Central memory CD4-positive, alpha-beta T cell (primary cell): ENCODE data around the gene ALPK3.

ENCODE experiments used
- DNase-seq: peaks from one replicate; pipeline ENCODE4 v3.0.0; 2022

ALPK3 gene

GRCh38 chr15:84847382-84847781, 30.2 kb downstream of the ALPK3 start:
- DNase-seq, result no peak

GRCh38 chr15:84852212-84852611, 35.1 kb downstream of the ALPK3 start:
- no peak for DNase-seq

GRCh38 chr15:84855136-84855535, 38.0 kb downstream of the ALPK3 start:
- DNase-seq, result no peak

GRCh38 chr15:84855765-84856164, 38.6 kb downstream of the ALPK3 start:
- no peak for DNase-seq

DNA sequence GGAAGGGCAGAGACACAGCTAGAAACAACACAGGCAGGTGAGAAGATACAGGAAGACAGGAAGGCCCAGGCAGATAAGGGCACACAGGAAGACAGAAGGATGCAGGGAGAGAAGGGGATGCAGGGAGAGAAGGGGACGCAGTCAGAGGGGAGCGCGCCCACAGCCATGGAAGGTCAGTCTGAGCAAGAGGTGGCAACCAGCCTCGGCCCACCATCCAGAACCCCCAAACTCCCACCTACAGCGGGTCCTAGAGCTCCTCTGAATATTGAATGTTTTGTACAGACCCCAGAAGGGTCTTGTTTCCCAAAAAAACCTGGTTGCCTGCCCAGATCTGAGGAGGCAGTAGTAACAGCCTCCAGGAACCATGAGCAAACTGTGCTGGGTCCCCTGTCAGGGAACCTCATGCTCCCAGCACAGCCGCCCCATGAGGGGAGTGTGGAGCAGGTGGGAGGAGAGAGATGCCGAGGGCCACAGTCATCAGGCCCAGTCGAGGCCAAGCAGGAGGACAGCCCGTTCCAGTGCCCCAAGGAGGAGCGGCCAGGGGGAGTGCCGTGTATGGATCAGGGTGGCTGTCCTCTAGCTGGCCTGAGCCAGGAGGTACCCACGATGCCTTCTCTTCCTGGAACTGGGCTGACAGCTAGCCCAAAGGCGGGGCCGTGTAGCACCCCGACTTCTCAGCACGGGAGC, 39.7 kb downstream of the ALPK3 start:
- no peak for DNase-seq

DNA sequence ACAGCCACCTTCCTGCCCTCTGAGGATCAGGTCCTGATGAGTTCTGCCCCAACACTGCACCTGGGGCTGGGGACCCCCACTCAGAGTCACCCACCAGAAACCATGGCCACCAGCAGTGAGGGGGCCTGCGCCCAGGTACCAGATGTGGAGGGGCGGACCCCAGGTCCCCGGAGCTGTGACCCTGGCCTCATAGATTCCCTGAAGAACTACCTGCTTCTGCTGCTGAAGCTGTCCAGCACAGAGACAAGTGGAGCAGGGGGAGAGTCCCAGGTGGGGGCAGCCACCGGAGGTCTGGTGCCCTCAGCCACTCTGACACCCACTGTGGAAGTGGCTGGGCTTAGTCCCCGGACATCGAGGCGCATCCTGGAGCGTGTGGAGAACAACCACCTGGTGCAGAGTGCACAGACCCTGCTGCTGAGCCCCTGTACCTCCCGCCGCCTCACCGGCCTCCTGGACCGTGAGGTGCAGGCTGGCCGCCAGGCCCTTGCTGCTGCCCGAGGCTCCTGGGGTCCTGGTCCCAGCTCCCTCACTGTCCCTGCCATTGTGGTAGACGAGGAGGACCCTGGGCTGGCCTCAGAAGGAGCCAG, 40.4 kb downstream of the ALPK3 start:
- DNase-seq, result no peak

DNA sequence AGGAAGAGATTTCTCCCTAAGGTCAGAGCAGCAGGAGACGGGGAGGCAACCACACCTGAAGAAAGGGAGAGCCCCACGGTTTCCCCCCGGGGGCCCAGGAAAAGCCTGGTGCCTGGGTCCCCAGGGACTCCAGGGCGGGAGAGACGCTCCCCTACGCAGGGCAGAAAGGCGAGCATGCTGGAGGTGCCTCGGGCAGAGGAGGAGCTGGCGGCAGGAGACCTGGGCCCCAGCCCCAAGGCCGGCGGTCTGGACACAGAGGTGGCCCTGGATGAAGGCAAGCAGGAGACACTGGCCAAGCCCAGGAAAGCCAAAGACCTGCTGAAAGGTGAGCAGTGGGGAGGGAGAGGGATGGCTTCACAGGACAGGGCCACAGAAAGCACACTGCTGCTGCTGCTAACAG, 41.1 kb downstream of the ALPK3 start:
- DNase-seq, result no peak

- no peak for DNase-seq
Measured at GRCh38 chr15:84859144-84859543, 42.0 kb downstream of the ALPK3 start.

DNA sequence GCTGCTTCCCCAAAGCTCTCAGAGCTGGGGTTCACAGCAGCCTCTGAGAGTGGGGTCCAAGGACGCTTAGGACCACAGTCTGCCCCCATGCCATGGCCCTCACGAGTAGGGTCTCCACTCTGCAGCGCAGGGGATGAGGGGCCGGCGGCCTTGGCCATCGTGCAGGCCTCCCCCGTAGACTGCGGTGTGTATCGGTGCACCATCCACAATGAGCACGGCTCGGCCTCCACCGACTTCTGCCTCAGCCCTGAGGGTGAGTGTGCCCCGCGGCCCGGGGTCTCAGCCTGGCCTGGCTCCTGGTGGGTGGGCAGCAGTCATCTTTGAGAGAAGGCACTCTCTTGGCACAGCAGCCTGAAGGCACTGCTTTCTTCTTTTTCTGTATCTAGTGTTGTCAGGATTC, 42.5 kb downstream of the ALPK3 start:
- DNase-seq, result no peak

DNA sequence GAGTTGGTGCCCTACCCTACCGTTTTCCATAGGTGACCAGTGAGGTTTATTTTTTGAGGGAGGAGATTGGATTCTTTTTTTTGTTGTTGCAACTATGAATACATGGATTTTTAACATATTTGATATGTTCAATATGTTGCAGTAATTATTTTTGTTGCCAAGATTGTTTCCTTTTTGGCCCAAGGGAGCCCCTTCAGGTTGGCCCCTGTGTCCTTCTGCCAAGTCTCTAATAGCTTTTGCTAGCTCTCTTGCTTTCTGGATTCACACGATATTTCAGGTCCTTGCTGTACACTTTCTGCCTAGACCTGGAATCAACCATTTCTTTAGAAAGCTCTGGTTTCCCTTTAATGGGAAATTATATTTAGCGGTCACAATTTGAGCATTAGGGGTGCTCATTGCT, 44.6 kb downstream of the ALPK3 start:
- DNase-seq, result no peak

- no peak for DNase-seq
Measured at GRCh38 chr15:84862214-84862975, 45.2 kb downstream of the ALPK3 start.

DNA sequence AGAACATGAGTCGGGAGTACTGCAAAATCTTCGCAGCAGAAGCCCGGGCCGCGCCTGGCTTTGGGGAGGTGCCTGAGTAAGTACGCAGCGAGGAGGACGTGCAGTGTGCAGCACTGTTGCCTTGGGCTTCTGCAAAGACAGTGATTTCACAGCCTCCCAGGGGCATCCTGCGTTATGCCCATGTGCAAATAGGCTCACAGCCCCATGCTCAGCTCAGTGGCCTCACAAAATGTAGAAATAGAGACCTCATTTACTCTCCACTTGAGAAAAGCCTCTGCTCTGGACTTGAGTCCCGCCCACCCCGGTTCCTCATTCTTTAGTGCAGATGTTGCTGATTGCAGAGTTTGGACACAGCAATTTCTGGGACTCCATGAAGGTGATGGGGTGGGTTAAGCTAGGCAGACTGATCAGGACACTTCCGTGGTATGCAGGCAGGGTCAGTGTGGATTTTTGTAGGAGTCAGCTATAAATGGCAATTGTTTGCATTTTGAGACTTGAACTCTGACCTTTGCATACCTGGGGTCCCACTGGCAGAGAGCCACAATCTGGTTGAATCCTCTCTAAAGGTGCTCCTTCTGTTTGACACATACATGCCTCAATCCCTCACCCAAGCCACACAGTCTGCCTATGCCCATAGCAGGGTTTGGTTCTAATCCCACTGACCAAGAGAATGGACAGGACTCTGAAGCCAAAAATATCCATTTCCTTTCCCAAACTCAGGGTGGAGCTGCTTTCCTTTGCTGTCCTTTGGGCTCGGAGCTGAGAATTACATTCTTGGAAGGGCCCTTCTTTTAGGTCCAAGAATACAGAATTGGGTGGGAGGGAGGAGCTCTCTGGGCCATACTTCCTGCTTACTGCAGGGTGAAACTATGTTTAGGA, 46.6 kb downstream of the ALPK3 start:
- DNase-seq, result no peak

DNA sequence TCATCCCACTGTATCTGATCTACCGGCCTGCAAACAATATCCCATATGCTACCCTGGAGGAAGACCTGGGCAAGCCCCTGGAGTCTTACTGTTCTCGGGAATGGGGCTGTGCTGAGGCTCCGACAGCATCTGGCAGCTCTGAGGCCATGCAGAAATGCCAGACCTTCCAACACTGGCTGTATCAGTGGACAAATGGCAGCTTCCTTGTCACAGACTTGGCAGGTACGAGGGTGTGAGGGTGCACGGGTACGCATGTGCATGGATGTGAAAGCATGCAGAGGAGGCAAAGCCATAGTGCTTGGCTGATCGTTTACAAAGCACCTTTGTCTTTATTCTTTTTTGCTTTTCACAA, 47.3 kb downstream of the ALPK3 start:
- DNase-seq, result no peak

- no peak for DNase-seq
Measured at GRCh38 chr15:84865074-84865569, 48.0 kb downstream of the ALPK3 start.

DNA sequence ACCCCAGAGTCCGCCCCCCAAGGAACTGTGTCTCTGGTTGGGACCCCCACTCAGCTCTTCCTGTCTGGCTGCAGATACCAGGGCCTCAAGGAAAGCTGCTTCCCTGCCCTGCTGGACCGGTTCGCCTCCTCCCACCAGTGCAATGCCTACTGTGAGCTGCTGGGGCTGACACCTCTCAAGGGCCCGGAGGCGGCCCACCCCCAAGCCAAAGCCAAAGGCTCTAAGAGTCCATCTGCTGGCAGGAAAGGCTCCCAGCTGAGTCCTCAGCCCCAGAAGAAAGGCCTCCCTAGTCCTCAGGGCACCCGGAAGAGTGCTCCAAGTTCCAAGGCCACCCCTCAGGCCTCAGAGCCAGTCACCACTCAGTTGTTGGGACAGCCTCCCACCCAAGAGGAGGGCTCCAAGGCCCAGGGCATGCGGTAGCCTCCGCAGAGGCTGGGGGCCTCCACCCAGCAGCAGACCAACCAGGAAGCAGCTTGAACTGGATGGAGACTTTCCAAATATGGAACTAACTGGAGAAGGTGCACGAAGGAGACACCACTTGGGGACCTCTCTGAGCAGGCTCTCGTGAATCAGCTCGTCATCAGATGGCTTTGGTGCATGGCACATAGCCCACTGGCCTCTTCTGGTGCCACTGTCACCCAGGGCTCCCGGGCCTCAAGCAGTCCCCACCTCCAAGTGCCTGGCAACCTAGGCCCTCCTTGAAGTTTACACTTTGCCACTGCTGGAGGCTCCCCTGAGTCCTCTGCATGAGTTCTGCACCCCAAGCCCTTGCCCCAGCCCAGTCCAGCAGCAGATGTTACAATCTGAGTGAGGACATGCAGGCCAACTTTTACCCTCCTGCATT, 51.1 kb downstream of the ALPK3 start:
- no peak for DNase-seq

GRCh38 chr15:84869510-84869909, 52.4 kb downstream of the ALPK3 start:
- no peak for DNase-seq

GRCh38 chr15:84871428-84871985, 54.4 kb downstream of the ALPK3 start:
- DNase-seq, result no peak

- DNase-seq, result no peak
Measured at GRCh38 chr15:84872009-84872910, 55.1 kb downstream of the ALPK3 start.

DNA sequence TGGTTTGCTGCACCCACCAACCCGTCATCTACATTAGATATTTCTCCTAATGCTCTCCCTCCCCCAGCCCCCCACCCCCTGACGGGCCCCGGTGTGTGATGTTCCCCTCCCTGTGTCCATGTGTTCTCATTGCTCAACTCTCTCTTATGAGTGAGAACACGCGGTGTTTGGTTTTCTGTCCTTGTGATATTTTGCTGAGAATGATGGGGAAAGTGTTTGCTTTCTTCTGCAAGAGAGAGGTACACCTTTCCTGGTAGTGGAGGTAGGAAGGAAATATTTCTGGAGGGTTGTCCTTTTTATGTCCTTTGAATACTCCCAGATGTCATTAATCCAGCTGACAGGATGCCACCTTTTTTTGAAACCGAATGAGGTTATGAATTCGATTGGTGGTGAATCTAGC, 56.8 kb downstream of the ALPK3 start:
- DNase-seq, result no peak

DNA sequence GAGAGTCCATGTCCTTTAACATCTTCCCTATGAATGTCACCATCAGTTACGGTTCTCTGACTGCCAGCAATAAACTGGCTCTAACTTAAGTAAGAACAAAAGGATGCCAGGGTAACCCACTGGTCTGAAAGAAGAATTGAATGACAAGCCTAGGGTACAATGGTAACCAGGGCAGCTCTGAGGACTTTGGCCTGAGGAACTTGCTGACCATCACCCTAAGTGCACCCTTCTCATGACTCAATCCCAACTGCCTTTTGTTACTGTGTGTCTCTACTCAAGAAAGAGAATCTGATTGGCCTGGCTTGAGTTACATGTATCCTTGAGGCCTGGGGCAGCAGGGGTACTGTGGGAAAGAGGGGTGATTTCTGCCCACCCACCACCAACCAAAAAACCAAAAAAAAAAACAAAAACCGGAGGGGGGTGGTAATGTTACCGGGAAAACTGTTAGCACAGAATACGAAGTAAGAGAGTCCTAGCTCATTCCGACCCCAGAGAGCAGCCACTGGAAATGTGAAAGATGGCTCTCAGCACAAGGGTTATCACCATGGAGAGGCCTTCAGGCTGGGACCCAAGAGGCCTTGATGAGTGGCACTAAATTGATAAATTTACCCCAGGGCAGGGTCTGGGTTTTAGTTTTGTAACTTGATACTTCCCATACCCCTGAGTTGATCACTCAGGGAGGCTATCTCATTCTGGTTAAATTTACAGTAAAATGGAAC, 58.0 kb downstream of the ALPK3 start:
- DNase-seq, result no peak
